Activated naive CD8-positive, alpha-beta T cell treated with anti-CD3 and anti-CD28 coated beads, Interleukin-2, amount 50 U/mL, for 24 hours (primary cell): ENCODE measurements around the gene RPL28.
A peak's percentile ranks its signal among the peaks of the same experiment; 100 is the strongest.

ENCODE experiments used
- ATAC-seq: fragments of 150-1000 bp; cut with Tn5 transposase; one replicate; pipeline ENCODE4 v1.10.0; 2021
- DNase-seq: peaks from one replicate; pipeline ENCODE4 v3.0.0; 2021
- H3K27ac Mint-ChIP-seq: one replicate; pipeline ENCODE4 v1.8.0; 2021; ENCODE audit warnings: mild to moderate bottlenecking, mixed read lengths
- H3K27me3 Mint-ChIP-seq: one replicate; pipeline ENCODE4 v1.8.0; 2021; ENCODE audit warnings: mixed read lengths
- H3K36me3 Mint-ChIP-seq: one replicate; pipeline ENCODE4 v1.8.0; 2021; ENCODE audit warnings: low read depth, mixed read lengths
- H3K4me1 Mint-ChIP-seq: one replicate; pipeline ENCODE4 v1.8.0; 2021; ENCODE audit warnings: mixed read lengths
- H3K4me3 Mint-ChIP-seq: one replicate; pipeline ENCODE4 v1.8.0; 2021; ENCODE audit warnings: mild to moderate bottlenecking, moderate library complexity, mixed read lengths
- H3K9me3 Mint-ChIP-seq: one replicate; pipeline ENCODE4 v1.8.0; 2021; ENCODE audit warnings: mixed read lengths

The RPL28 gene

GRCh38 chr19:55347442-55348009 lies 38.2 kb upstream of the RPL28 start:
- H3K4me3 Mint-ChIP-seq = no peak overlapping the region
- H3K9me3 Mint-ChIP-seq = no peaks in the 10 kb centered on the region
- H3K27me3 Mint-ChIP-seq = peaks cover 17% of the 10 kb centered on the region
- ATAC-seq (no peak), DNase-seq (no peak)
- no peak overlapping the region for H3K27ac Mint-ChIP-seq
- peaks cover 3% of the 10 kb centered on the region for H3K36me3 Mint-ChIP-seq
- H3K4me1 Mint-ChIP-seq = peaks cover 5% of the 10 kb centered on the region

- no peak for ATAC-seq
Observed at GRCh38 chr19:55348317-55349034, 37.3 kb upstream of the RPL28 start.

GRCh38 chr19:55350620-55351315 lies 35.0 kb upstream of the RPL28 start:
- Mint-ChIP-seq H3K27me3 (peaks cover 40% of the 10 kb centered on the region), H3K4me1 (peaks cover 18% of the 10 kb centered on the region), H3K4me3 (no peak overlapping the region), H3K27ac (no peak overlapping the region), H3K9me3 (no peaks in the 10 kb centered on the region), H3K36me3 (no peaks in the 10 kb centered on the region)
- ATAC-seq (no peak), DNase-seq (no peak)

More at GRCh38 chr19:55348317-55349034, 37.3 kb upstream of the RPL28 start:
- Mint-ChIP-seq H3K4me1 (peaks cover 15% of the 10 kb centered on the region), H3K9me3 (no peaks in the 10 kb centered on the region), H3K27ac (no peak overlapping the region), H3K36me3 (peaks cover 3% of the 10 kb centered on the region), H3K4me3 (no peak overlapping the region), H3K27me3 (peaks cover 27% of the 10 kb centered on the region)
- no peak for DNase-seq

DNA sequence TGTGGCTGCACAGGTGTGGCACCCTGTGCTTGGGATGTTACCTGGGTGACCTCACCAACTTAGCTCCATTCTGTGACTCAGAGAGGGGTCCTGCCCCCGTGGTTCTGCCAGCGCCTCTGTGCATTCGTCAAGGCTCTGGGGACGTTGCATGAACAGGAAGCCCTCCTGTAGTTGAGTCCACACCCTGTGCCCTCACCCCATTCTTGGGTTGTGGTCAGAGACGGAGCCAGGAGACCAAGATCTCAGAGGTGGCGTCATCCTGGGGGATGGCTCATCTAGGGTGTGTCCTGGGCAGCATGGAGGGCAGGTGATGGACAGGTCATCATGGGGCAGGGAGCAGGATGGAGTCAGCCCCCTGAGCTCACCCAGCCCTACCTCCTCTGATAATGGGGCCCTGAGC lies 33.7 kb upstream of the RPL28 start:
- no peaks in the 10 kb centered on the region for H3K9me3 Mint-ChIP-seq
- no peak overlapping the region for H3K4me3 Mint-ChIP-seq
- ATAC-seq (no peak), DNase-seq (no peak)
- H3K4me1 Mint-ChIP-seq = peaks cover 18% of the 10 kb centered on the region
- peaks cover 49% of the 10 kb centered on the region for H3K27me3 Mint-ChIP-seq
- H3K27ac Mint-ChIP-seq = no peak overlapping the region
- no peaks in the 10 kb centered on the region for H3K36me3 Mint-ChIP-seq

- peaks cover 18% of the 10 kb centered on the region for H3K4me1 Mint-ChIP-seq
- H3K4me3 Mint-ChIP-seq = peak overlapping the region; percentile 62
- peaks cover 53% of the 10 kb centered on the region for H3K27me3 Mint-ChIP-seq
- H3K9me3 Mint-ChIP-seq = no peaks in the 10 kb centered on the region
- ATAC-seq = no peak
- no peaks in the 10 kb centered on the region for H3K36me3 Mint-ChIP-seq
- H3K27ac Mint-ChIP-seq = no peak overlapping the region
- DNase-seq = no peak
Observed at GRCh38 chr19:55352549-55353145, 33.1 kb upstream of the RPL28 start.

- DNase-seq (no peak), ATAC-seq (no peak)
- no peak overlapping the region for H3K27ac Mint-ChIP-seq
- H3K27me3 Mint-ChIP-seq = peaks cover 53% of the 10 kb centered on the region
- peaks cover 18% of the 10 kb centered on the region for H3K4me1 Mint-ChIP-seq
- peak overlapping the region; percentile 62 for H3K4me3 Mint-ChIP-seq
- no peaks in the 10 kb centered on the region for H3K9me3 Mint-ChIP-seq
- no peaks in the 10 kb centered on the region for H3K36me3 Mint-ChIP-seq
Observed at GRCh38 chr19:55353356-55353802, 32.4 kb upstream of the RPL28 start.

- ATAC-seq (peak; percentile 79), DNase-seq (peak; percentile 75)
- Mint-ChIP-seq H3K36me3 (no peaks in the 10 kb centered on the region), H3K9me3 (no peaks in the 10 kb centered on the region), H3K27ac (no peak overlapping the region), H3K4me3 (peak overlapping the region; percentile 62), H3K27me3 (peaks cover 53% of the 10 kb centered on the region), H3K4me1 (peaks cover 18% of the 10 kb centered on the region)
Observed at GRCh38 chr19:55353803-55354697, 31.7 kb upstream of the RPL28 start.

- Mint-ChIP-seq H3K9me3 (no peaks in the 10 kb centered on the region), H3K36me3 (no peaks in the 10 kb centered on the region), H3K27ac (no peak within 1 kb of the TSS), H3K4me1 (peaks cover 18% of the 10 kb centered on the region), H3K4me3 (peak within 1 kb of the TSS; percentile 62), H3K27me3 (peaks cover 53% of the 10 kb centered on the region)
- ATAC-seq (no peak), DNase-seq (no peak)
Observed at GRCh38 chr19:55354698-55355212, 31.0 kb upstream of the RPL28 start, which contains the start of gene COX6B2. Gene COX6B2, minus strand, starts transcription at chr19:55354719. Its CDS starts 198 bp downstream, at chr19:55354521.

DNA sequence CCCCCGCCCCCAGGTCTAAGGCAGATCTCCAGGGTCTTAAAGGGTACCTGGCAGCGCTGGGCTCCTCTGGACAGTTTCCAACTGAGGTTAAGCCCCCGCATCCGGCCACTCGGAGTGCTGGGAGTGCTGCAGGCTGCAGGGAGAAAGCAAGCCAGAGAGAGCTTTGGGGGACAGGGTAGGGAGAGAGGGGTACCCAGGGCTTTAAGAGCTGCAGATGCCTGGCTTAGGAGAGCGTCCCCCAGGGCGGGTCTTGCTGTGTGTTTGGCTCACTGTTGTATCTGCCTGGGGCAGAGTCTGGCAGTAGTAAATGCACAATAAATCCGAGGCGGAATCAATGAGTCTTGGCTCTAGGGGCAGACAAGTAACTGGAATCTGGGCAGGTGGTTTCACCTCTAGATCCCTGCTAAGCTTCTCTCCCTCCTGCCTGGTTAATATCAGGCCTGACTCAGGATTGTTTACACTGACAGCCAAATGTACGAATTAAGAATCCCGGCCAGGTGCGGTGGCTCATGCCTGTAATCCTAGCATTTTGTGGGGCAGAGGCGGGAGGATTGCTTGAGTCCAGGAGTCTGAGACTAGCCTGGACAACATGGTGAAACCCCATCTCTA lies 30.4 kb upstream of the RPL28 start:
- H3K4me3 Mint-ChIP-seq = no peak overlapping the region
- no peaks in the 10 kb centered on the region for H3K36me3 Mint-ChIP-seq
- no peak for ATAC-seq
- no peak overlapping the region for H3K27ac Mint-ChIP-seq
- peaks cover 18% of the 10 kb centered on the region for H3K4me1 Mint-ChIP-seq
- no peak for DNase-seq
- no peaks in the 10 kb centered on the region for H3K9me3 Mint-ChIP-seq
- peaks cover 53% of the 10 kb centered on the region for H3K27me3 Mint-ChIP-seq

DNA sequence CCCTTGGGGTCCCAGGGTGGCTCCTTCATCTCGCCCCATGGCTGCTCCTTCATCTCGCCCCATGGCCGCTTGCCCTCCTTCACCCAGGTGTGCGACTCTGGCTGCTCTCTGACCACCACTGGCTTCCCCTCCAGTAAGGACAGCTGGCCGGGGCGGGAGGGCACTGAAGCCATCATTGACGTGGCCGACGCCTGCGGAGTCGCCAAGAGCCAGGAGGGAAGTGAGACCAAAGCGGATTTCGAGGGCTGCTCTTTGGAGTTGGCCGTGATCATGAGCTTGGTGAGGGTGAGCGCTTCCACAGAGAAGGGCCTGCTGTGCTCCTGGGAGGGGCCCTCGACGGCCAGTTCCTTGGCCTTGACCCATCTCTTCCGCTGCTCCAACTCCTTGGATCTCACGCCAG lies 27.2 kb upstream of the RPL28 start:
- H3K4me3 Mint-ChIP-seq = no peak overlapping the region
- peaks cover 26% of the 10 kb centered on the region for H3K27me3 Mint-ChIP-seq
- peaks cover 3% of the 10 kb centered on the region for H3K4me1 Mint-ChIP-seq
- no peak overlapping the region for H3K27ac Mint-ChIP-seq
- H3K36me3 Mint-ChIP-seq = no peaks in the 10 kb centered on the region
- H3K9me3 Mint-ChIP-seq = no peaks in the 10 kb centered on the region
- ATAC-seq = no peak
- DNase-seq = no peak

GRCh38 chr19:55358943-55359908 lies 26.5 kb upstream of the RPL28 start:
- ATAC-seq = no peak
- Mint-ChIP-seq H3K4me1 (no peaks in the 10 kb centered on the region), H3K27me3 (peaks cover 21% of the 10 kb centered on the region), H3K27ac (no peak overlapping the region), H3K9me3 (no peaks in the 10 kb centered on the region), H3K36me3 (no peaks in the 10 kb centered on the region), H3K4me3 (no peak overlapping the region)
- DNase-seq = no peak

GRCh38 chr19:55360902-55361301 lies 24.8 kb upstream of the RPL28 start:
- no peaks in the 10 kb centered on the region for H3K9me3 Mint-ChIP-seq
- no peak for DNase-seq
- ATAC-seq = no peak
- no peaks in the 10 kb centered on the region for H3K4me1 Mint-ChIP-seq
- peaks cover 12% of the 10 kb centered on the region for H3K27me3 Mint-ChIP-seq
- no peak overlapping the region for H3K27ac Mint-ChIP-seq
- no peaks in the 10 kb centered on the region for H3K36me3 Mint-ChIP-seq
- no peak overlapping the region for H3K4me3 Mint-ChIP-seq
